NCI-H187 treated with DMSO at 0.1 percent for 48 hours (cell line): Measurements from ENCODE around the gene CARNS1.
A peak's percentile ranks its signal among the peaks of the same experiment; 100 is the strongest.

Source experiments
- DNase-seq: peaks from one replicate; lab custom pipeline; 2025; lab: John Stamatoyannopoulos, UW

The CARNS1 gene

GRCh38 chr11:67428052-67429001 lies 12.8 kb downstream of the CARNS1 start, which contains the start of gene RPS6KB2:
Gene RPS6KB2 (plus strand): TSS chr11:67428494. CDS start chr11:67428546, 52 bp downstream.
- DNase-seq = peak; percentile 88

DNA sequence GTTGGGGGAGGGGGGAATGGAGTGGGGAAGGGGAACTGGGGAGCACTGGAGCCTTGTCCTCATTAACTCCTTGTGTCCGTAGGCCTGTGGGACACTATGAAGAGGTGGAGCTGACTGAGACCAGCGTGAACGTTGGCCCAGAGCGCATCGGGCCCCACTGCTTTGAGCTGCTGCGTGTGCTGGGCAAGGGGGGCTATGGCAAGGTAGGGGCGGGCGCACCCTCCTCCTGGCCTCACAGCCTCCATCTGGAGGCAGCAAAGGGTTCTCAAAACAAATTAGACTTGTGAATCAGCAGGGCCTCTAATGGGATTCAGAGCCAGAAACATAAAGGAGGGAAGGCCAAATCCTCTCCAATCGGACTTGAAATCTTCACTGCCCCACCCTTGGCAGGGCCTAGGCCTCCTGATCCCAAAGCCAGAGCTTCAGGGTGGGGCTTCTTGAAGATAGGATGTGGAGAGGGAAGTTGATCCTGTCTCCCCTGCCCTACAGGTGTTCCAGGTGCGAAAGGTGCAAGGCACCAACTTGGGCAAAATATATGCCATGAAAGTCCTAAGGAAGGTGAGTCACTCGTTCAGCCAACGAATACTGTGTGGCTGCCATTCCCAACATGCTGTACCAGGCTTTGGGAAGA lies 13.7 kb downstream of the CARNS1 start:
- no peak for DNase-seq

- no peak for DNase-seq
Measured at GRCh38 chr11:67429722-67430121, 14.2 kb downstream of the CARNS1 start.

- DNase-seq = no peak
Measured at GRCh38 chr11:67431346-67432249, 16.1 kb downstream of the CARNS1 start.

GRCh38 chr11:67432655-67433349 lies 17.3 kb downstream of the CARNS1 start:
- DNase-seq = no peak

DNA sequence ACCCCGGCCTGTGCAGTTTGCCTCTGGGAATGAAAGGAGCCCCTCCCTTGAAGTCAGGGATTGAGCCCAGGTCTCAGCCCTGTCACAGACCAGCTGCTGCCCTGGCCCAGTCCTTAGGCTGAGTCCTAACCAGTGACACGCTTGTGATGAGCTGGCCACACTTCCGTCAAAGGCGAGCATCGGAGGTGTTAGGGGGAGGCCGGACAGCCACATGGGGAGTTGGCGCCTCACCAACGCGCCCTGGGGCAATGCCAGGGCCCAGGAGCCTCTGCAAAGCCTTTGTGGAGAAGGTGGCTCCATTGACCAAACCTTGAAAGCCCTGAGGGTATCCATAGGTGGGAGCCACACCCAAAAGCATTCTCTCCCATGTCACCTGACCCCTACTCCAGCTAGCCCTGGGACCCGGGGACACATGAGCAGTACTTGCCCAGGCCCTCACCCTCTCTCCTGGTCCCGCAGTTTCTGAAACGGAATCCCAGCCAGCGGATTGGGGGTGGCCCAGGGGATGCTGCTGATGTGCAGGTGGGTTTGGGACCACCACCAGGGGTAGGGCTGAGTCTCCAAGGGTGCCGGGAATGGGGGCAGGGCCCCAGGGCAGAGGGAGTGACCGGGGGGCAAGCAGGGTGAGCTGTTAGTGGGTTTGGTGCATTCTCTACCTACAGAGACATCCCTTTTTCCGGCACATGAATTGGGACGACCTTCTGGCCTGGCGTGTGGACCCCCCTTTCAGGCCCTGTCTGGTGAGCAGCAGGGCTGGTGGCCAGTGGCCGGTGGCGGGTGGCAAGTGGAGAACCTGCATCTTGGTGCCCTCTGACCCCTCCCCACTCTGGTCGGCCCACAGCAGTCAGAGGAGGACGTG lies 18.3 kb downstream of the CARNS1 start:
- no peak for DNase-seq

DNA sequence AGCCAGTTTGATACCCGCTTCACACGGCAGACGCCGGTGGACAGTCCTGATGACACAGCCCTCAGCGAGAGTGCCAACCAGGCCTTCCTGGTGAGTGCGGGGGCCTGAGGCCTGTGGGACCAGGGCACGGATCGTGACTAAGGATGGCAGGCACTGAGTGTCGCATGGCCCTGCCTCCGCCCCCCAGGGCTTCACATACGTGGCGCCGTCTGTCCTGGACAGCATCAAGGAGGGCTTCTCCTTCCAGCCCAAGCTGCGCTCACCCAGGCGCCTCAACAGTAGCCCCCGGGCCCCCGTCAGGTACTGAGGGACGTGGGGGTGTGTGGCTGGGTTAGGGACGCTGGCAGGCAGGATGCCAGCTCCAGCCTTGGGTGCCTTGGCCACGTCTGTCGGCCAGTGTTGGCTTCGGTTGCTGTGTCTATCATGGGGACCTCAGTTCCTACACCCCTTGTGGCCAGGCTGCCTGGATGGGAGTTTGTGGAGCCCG lies 19.0 kb downstream of the CARNS1 start:
- no peak for DNase-seq

- DNase-seq = no peak
Measured at GRCh38 chr11:67435031-67435726, 19.7 kb downstream of the CARNS1 start.

DNA sequence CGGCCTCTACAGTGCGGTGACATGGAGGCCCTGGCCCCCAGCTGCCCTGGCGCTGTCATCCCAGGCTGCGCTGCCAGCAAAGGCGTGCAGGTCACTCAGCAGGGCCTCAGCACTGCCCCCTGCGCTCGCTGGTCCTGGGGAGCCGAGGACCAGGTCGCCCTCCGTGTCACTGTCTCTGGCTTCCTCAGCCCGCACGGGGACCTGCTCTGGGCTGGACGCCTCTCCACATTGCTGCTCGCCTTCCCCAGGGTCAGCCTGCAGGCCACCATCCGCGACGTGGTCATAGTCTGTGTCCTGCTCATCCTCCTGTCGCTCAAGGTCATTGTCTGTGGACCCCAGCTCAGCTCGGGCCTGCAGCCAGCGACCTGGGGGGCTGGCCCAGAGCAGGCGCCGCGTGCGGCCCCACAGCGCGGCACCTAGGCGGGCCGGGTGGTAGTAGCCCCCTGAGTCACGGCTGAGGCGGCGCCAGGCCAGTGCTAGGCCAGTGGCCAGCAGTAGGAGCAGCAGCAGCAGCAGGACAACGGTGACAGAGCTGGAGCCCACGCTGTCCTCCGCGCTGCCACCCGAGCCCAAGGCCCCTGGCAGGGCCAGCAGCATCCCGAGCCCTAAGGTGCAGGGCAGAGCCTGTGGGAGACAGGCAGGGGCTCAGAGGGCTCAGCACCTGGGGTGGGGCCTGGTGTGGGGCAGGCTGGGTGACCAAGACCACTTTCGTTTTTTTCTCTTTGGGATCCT lies 20.4 kb downstream of the CARNS1 start:
- no peak for DNase-seq

DNA sequence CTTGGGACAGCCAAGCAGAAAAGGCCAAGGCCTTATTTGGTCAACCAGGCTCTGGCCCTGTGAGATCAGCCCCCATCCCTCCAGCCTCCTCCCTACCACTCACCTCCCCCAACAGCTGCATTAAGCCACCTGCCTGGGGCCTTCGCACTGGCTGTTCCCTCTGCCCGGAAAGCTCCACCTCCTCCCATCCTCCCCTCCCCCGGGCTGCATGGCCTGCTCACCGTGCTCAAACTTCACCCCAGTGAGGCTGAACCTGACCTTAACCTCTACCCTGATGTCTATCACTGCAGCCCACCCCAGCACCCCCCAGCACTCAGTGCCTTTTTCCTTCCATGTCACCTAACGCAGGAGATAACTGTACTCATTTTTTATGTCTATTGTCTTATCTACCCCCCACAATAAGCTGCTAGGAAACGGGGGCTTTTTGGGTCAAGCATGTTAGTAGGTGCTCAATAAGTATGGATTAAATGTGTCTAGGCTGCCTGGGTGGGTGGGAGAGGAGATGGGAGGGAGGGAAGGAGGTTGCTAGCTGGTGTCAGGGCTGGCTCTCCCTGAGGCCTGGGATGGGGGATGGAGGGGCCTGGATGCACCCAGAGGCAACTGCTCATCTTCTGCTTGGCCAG lies 21.1 kb downstream of the CARNS1 start:
- DNase-seq = no peak

DNA sequence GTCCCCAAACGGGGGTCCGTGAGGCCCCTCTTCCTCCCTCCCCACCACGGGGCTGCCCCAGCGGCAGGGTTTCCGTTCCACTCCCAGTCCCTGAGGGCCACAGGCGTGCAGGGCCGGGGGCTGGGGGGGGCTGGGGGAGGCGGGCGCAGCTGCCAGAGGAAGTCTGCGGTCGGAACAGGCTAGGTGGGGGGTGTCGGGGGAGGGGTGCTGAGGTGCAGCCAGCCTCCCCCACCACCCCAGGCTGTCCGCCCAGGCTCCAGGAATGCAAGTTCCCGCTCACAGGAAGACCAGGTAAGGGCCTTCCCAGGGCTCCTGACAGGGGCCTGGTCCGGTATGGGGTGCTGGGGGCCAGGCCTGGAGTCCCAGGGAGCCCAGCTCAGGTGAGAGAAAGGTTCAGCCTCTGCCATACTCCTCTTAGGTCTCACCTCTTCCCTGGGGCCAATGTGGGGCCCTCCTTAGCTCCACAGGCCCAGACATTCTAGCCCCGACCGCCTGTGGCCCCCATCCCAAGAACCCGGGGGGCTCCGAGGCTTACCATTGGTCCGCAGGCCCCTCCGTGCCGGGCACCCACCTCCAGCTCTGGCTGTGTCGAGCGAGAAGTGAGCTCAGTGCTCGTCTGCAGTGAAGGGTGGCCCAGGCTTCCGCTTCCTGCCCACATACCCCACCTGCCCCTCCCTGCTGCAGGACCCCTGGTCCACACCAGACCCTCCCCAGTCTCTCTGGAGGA lies 21.8 kb downstream of the CARNS1 start, which contains the start of gene PTPRCAP:
TSS of gene PTPRCAP (minus strand) at position 601 of the 727 bp plus-strand sequence. CDS start at position 538, 63 bp downstream.
- DNase-seq = no peak

GRCh38 chr11:67437809-67438157 lies 22.3 kb downstream of the CARNS1 start:
- no peak for DNase-seq

GRCh38 chr11:67438158-67438902 lies 22.9 kb downstream of the CARNS1 start:
- DNase-seq = no peak

DNA sequence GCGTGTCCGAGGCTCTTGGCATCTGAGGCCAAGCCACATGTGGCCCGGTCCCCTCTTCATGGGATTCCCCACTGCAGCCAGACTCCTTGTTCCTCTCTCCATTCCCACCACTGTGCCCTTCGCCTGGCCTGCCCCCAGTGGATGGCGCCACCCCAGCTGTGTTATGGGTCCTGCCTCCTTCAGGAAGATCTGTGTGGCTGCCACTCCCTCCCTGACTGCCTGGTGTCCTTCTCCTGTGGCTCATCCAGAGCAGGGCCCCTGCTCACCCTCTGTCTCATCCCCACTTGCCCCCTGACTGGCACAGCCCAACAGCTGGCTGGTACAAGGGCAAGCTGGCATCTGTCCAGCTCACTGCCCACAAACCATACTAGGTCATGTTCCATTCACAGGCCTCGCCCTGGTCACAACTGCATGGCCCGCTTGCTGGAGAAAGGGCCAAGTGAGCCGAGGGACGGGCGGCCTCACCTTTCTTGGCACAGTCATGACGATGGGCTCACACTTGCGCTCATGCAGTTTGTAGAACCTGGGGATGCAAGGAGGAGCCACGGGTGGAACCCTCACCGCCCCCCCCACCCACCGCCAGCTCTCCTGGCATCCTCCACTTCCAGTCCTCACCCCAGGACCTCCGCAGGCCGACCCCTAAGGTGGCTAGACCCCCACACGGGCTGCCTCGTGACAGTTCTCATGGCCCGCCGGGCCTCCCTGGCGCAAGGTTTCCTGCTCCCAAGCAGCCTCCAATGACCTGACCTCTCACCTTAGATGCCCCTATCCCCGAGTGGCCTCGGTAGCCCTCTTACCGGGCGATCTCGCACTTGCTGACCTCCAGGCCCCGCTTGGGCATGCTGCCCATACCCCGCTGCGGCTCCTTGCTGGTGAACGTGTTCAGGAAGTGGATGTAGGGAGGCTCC lies 24.1 kb downstream of the CARNS1 start:
- DNase-seq = no peak

DNA sequence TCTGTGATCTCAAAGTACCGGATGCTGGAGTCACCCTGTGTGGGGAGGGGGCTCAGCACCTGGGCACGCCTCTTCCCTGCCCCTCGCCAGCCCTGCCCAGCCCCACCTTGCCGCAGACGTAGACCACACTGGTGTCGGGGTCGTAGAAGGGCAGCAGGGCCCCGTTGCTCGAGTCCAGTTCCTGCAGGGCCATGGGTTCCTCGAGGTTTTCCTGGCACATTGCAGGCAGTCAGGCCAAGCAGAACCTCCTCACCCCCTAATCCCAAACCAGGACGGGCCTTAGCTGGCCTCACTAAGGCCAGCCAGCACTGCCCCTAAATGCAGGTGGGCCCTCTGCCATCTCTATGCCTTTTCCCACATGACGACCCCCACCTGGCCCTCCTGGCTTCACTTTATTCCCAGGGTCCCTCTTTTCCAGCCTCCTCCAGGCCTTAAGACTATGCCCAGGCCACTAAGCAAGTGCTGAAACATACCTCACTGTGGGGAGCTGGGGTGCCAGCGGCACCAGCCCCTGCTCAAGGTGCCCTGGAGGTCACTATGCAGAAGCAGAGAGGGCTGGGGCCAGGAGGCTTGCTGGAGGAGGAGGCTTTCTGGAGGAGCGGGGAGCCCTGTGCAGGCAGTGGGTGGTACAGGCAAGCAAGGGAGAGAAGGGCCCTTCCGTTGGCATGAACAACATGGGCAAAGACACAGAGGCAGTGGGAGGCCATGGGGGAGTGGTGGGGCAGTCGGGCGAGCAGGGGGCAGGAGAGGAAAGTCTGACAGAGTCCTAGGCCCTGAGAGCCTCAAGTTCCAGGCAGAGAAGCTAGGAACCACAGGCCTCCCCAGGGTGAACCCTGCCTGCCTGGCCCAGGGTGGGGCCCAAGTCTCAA lies 25.0 kb downstream of the CARNS1 start:
- no peak for DNase-seq
